ENCODE data around the gene NACAD. TPM values are rescaled to one million over a fixed set of nuclear protein-coding genes. Genes with fewer than 3 reads are reported as not detected.
A peak's percentile ranks its signal among the peaks of the same experiment; 100 is the strongest.
"Not testable (repeated sequence)": the region's sequence is repeated elsewhere in the genome, so short reads cannot be mapped to it uniquely, and the experiment has no call there.

NACAD gene
- total RNA-seq, 1 donor from 2014 or later = 5.5 TPM

DNA sequence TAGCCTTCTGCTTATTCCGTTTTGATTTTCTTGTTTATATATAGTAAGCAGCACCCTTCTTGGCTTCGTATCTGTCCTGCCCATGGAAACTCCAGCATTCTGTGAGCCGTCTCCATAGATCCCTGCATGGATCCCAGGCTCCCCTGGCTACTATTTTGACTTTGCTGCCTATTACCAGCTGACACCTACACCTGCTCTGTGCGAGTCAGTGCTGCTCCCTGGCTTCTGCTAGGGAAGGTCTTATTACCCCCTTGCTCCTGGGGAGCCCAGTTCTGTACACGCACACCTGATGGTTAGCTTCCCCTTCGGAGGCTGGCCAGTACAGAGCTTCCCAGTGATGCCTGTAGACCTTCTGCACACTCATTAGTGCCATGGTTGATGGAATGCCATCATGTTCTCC is 35.4 kb downstream of the NACAD start:
- DNase-seq = no peak

DNA sequence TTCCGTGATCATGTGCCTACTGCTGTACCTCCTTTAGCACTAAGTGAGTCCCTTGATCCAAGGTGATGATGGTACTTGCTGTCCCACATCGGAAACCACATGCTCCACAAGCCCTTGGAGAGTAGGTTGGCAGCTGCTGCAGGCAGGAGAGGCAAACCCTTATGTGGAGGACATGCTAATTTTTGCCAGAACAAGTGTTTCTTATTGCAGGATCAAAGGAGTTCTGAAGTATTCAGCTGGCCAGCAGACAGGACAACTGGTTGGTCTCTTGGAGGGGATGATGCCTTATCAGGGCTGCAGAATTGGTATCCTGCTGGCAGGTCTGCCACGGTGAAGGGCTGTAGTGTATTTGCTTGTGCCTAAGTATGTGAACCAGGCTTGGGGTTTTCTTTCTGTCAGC is 36.8 kb downstream of the NACAD start:
- DNase-seq = no peak

- no peak for DNase-seq
These were observed 38.6 kb downstream of the NACAD start for GRCh38 chr7:45050198-45050597.

DNA sequence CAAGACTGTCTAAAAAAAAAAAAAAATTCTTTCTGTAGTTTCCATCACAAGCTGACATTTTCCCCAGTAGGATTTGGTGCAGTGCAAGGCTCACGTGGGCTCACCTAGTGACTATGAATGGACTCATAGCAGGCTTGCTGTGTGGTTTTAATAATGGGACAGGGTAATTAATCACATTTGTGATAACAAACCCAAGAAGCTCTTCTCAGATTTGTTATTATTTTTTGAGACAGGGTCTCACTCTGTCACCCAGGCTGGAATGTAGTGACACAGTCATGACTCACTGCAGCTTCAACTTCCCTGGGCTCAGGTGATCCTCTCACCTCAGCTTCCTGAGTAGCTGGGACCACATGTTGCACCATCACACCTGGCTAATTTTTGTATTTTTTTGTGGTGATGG is 40.0 kb downstream of the NACAD start:
- DNase-seq = no peak

- no peak for DNase-seq
These were observed 44.4 kb downstream of the NACAD start for GRCh38 chr7:45044338-45044737.

DNA sequence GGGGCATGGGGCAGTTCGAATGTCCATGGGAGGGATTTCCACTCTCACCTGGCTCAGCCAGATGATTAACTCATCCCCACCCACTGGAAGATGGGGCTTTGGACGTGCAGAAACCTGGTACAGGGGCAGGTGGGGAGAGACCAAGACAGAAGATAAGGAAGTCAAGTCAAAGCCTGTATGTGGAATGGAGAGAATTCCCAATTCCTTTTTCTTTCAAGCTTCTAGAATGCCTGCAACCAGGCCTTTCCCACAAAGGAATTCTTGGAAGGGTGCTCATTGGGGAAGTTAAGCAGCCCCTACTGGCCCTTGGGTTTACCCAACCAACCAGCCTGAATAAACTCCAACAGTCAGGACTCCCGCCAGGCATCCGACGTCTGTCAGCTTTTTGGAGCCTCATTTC is 49.7 kb downstream of the NACAD start:
- no peak for DNase-seq

DNA sequence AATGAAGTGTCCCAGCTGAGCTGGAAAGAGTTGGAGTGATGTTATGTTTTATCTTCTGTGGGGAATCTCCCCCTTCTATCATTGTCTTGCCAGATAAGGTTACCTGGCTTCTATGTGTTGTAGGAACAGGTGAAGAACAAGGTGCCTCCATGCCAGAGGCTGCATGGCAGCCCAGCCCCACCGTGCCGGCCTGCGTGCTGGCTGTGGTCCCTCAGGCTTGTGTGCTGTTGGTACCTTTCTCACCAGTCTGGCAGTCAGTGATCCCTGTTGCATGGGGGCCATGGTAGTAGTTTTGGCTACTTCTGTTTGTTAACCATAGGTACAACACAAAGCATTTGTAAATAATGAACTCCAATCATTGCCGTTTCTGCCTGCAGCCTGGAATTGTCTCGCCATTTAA is 50.9 kb downstream of the NACAD start:
- no peak for DNase-seq

DNA sequence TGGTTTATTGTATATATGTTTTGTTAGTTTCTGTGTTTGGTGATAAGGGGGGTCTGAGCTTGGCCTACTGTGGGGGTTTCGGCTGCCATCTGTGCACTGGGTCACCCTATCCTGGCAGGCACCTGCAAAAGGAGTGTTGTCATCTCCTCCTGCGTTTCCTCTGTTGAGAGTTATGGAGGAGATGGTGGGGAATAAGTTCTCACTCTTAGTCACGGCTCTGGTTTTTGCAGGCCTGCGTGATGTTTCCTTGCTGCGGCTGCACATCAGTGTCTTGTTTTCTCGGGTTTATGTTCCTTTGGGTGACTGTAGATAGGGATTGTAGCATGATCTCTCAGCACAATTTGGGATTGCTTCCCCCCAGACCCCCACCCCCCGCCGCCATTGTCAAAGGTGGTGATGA is 52.0 kb downstream of the NACAD start:
- DNase-seq = no peak

DNA sequence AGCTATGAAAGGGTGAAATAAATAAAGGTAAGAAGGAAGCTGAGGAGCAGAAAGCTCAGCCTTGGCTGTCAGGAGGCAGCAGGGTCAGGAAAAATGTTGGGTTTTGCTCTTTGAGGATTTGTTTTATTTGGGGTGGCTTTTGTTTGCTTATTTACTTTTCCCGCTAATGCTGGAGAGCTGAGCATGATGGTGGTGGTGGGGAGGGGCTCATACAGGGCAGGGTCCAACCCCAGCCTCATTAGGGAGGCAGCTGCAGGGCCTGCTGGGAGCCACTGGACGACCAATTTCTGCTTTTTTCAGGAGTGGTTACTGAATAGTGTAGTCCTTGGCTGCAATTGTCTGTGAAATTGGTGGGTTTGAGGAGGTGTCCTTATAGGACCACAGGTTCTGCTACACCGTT is 52.5 kb downstream of the NACAD start:
- DNase-seq = no peak

GRCh38 chr7:45035893-45036292 is 52.9 kb downstream of the NACAD start:
- no peak for DNase-seq

GRCh38 chr7:45035371-45035770 is 53.4 kb downstream of the NACAD start:
- DNase-seq = no peak

GRCh38 chr7:45034710-45035109 is 54.1 kb downstream of the NACAD start:
- DNase-seq = not testable (repeated sequence)

DNA sequence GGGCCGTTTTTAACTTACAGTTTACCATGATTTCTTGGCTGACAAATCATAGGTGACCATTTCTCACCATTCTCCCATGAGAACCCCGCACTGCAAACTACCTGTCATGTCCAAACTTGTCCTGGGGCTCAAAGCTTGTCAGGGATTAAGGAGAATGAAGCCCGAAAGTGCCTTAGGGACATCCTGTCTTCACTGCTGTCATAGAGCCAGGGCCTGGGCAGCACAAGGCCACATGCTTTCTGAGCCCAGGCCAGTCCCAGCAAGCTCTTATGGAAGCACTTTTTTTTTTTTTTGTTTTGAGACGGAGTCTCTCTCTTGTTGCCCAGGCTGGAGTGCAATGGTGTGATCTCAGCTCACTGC is 54.9 kb downstream of the NACAD start:
- DNase-seq = no peak

DNA sequence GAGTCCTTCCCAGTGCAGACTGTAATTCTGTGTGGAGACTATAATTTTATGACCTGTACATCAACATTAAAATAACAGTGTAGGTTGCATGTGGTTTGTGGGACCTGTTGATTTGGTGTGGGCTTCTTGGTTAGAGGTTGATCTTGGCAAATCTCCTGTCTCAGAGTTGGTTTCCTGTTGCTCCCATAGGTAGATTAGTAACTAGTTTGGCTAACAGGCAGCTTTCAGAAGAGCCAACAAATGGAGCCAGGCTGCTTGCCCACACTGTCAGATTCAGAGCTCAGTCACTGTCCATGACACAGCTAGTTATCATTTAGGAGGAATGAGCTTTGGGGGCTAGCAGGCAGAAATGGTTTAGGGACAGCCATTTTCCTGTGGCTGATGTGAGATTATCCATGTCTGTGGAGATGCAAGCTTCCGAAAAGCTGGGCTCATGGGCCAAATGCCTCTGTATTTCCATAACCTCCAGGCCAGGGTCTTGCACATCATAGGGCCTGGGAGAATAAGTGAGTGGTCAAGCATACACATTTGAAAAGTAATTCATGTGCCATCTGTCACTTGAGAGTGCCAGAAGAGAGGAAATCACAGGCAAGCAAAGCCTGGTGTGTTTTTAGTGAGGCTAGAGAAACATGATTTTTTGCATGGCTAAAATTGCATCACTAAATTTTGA is 55.4 kb downstream of the NACAD start:
- no peak for DNase-seq

- DNase-seq = no peak
These were observed 56.3 kb downstream of the NACAD start for GRCh38 chr7:45032421-45032820.

DNA sequence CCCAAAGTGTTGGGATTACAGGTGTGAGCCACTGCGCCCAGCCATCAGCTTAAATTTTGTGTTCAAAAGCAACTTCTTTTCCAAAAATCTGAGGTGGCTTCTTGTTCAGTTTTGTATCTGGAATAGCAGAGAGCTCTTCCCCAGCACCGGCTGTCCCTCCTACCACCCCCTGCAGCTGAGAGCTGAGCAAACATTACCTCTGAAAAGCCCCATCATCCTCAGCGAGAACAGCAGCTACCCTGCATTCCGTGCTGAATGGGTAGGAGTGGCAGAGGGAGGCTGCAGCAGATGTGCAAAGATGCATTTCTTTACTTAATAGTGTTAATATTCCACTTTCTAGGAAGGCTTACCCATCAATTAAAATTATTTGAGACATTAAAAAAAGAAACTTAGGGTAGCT is 56.9 kb downstream of the NACAD start:
- DNase-seq = no peak

Small RNA genes lying within 50 kb of the gene (small RNA-seq; reads per million reads assigned to genes)
- gene SNORA5A = 2.1 reads per million, percentile 84 among the genes with 10 or more reads in this experiment
- not detected for gene SNORA5B
- gene SNORA5C = 14.6 reads per million, percentile 93 among the genes with 10 or more reads in this experiment

Other genes with a start within 250 kb of the NACAD start
- gene H2AZ2, start 240.9 kb downstream of the NACAD start, total RNA-seq = 246 TPM
- 44.3 TPM for gene PURB, start 203.4 kb downstream of the NACAD start, total RNA-seq
- gene MYO1G, start 110.0 kb downstream of the NACAD start, total RNA-seq = 0.47 TPM
- 23.4 TPM for gene CCM2, start 88.8 kb downstream of the NACAD start, total RNA-seq
- 47.4 TPM for gene TBRG4, start 22.7 kb upstream of the NACAD start, total RNA-seq
- gene RAMP3, start 68.8 kb upstream of the NACAD start, total RNA-seq = 4.7 TPM

Data from occipital lobe (tissue), 3 donors.